HK-2 (cell line): Measurements from ENCODE around the gene GAP43.
"Not testable (repeated sequence)": the region's sequence is repeated elsewhere in the genome, so short reads cannot be mapped to it uniquely, and the experiment has no call there.

Source experiments
- DNase-seq: peaks from one replicate; pipeline ENCODE4 v3.0.0-alpha.2; 2018; ENCODE audit not compliant: unreplicated experiment

Gene GAP43

GRCh38 chr3:115698851-115699591, 75.7 kb downstream of the GAP43 start:
- DNase-seq, result no peak

GRCh38 chr3:115699706-115700105, 76.4 kb downstream of the GAP43 start:
- no peak for DNase-seq

DNA sequence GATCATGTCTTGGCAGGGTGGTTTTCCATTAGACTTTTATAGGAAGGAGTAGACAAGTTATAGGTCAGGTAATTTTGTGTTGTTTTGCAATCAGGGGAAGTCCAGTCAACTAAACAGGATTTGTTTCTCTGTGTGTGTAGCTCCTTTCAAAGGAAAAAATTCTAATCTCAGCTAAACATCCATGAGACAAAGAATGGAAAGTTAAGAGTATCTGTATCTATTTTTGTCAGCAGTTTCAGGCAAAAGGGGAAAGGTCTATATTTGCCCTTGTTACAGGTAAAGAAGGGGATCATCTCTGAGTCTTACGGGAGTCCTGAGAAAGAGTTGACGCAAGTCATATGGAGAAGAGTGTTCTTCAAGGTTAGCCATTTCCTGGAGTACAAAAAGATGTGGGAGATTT, 79.3 kb downstream of the GAP43 start:
- DNase-seq, result no peak

- no peak for DNase-seq
Observed at GRCh38 chr3:115704661-115705338, 81.5 kb downstream of the GAP43 start.

DNA sequence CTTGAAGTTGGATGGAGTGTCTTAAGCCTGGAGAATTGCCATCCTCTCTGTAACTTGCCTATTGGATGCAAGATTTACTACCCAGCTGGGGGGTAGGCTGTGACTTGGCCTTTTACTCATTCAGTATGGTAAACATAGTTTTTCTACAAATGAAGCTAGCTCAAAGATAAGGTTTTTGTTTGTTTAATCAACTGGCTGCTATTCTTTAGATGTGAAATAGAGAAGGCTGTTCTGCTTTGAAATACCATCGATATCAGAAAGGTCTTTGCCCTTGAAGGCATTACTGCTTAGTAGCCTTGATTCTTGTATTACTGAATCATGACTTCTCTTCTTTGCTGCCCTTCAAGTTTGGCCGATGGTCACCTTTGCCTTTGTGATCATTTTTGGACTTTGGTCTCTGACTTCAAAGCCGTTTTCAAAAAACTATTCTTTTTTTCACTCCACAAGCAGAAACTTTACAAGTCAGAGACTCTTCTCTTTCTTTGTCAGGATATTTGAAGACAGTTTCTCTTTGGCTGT, 83.1 kb downstream of the GAP43 start:
- DNase-seq, result no peak

GRCh38 chr3:115708540-115708939, 85.2 kb downstream of the GAP43 start:
- no peak for DNase-seq

- DNase-seq, result no peak
Observed at GRCh38 chr3:115709093-115709492, 85.8 kb downstream of the GAP43 start.

DNA sequence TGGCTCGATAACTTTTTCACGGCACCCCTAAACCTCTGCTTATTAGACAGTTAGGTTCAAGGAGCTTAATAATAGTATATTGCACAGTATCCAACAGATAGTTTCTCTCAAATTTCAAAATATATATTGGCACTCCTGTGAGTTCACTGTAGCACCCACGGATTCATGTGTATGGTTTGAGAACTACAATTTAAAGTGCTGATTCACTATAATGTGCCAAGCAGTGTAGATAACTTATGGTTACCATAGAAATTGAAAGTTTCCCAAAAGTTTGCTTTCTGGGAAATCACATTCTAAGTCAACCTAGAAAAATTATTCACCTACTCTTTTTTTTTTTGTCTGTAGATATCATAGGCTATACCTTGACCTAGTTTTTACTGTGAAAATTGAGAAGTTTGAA, 86.6 kb downstream of the GAP43 start:
- DNase-seq, result no peak

DNA sequence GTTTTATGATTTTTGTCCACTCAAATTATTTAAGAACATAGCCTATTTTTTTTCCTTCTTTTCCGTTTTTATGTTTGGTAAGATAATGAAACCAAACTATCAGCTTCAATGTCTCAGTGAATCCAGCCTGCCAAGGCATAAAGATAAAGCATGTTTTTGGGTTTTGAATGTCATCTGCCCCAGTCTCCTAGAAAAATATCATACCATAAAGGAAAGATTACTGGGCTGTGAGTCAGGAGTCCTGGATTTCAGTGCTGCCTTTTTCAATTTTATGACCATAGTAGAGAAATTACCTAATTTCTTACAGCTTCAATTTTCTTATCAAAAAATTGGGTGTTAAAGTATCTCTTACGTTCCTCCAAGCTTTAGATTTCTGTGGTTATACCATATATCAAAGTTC, 87.5 kb downstream of the GAP43 start:
- DNase-seq, result no peak

- DNase-seq, result no peak
Observed at GRCh38 chr3:115712871-115713270, 89.6 kb downstream of the GAP43 start.

DNA sequence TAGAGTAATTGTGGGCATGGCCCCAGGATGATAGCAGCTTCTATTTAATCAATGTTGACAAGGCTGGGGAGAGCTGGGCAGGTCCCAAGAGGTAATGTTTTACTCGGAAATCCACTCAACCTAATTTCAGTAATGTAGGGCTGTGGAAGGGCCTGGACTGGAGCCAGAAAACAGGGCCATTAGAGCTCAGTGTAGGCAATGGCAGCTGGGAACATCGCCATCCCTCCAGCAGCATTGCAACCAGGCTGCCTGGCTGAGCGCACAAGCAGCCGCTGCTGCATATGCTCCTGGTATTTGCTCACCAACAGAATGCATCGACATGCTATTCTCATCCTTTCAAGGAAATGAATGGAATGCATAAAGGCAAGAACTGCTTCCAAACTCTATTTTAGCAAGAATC, 90.0 kb downstream of the GAP43 start:
- no peak for DNase-seq

GRCh38 chr3:115715241-115715745, 92.0 kb downstream of the GAP43 start:
- no peak for DNase-seq

GRCh38 chr3:115720983-115721382, 97.7 kb downstream of the GAP43 start:
- no peak for DNase-seq

- no peak for DNase-seq
Observed at GRCh38 chr3:115725800-115726199, 102.5 kb downstream of the GAP43 start.

GRCh38 chr3:115727135-115727534, 103.8 kb downstream of the GAP43 start:
- DNase-seq, result no peak

DNA sequence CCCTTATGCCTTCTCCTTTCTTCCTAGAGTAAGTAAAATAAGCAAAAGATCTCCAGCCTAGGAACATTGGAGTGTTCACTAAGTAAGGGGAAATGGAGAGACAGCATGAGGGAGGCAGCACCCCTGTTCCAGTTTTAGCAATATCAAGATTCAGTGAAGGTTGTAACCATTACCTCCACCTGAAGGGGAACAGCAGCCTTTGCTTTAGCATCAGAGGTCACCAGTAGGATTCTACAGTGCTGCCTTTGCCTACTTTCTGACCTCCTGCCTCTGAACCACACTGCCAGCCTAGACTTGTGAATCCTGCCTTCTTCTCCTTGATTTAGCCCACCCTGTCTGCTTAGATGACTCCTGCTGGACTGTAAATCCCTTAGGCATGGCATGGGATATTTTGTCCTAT, 104.7 kb downstream of the GAP43 start:
- no peak for DNase-seq

DNA sequence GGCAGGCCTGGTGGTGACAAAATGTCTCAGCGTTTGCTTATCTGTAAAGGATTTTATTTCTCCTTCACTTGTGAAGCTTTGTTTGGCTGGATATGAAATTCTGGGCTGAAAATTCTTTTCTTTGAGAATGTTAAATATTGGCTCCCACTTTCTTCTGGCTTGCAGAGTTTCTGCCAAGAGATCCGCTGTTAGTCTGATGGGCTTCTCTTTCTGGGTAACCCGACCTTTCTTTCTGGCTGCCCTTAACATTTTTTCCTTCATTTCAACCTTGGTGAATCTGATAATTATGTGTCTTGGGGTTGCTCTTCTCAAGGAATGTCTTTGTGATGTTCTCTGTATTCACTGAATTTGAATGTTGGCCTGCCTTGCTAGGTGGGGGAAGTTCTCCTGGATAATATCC, 113.0 kb downstream of the GAP43 start:
- DNase-seq, result not testable (repeated sequence)

- no peak for DNase-seq
Observed at GRCh38 chr3:115741650-115742049, 118.3 kb downstream of the GAP43 start.

DNA sequence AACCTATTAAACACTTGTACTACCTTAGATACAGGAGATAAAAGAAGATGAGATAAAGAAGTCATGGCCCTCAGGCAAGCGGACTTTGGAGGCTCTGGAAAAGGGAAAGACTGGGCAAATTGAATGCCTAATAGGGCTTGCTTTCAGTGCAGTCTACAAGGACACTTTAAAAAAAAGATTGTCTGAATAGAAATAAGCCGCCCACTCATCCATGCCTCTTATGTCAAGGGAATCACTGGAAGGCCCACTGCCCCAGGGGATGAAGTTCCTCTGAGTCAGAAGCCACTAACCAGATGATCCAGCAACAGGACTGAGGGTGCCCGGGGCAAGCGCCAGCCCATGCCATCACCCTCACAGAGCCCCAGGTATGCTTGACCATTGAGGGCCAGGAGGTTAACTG, 121.2 kb downstream of the GAP43 start:
- DNase-seq, result not testable (repeated sequence)

- not testable (repeated sequence) for DNase-seq
Observed at GRCh38 chr3:115752978-115753377, 129.7 kb downstream of the GAP43 start.

- DNase-seq, result no peak
Observed at GRCh38 chr3:115758076-115758763, 134.9 kb downstream of the GAP43 start.

- no peak for DNase-seq
Observed at GRCh38 chr3:115760716-115761115, 137.4 kb downstream of the GAP43 start.

GRCh38 chr3:115761927-115762305, 138.6 kb downstream of the GAP43 start:
- DNase-seq, result no peak
